Renal cortex interstitium (tissue), 11 donors: Measurements from ENCODE around the gene RXFP4. TPM values are rescaled to one million over a fixed set of nuclear protein-coding genes. Genes with fewer than 3 reads are reported as not detected.

Experiments
- DNase-seq, 11 donors: peaks; one replicate each; pipeline ENCODE4 v3.0.0-alpha.2; 2013; ENCODE audit warnings: low read depth in 9 of 11, low spot score in 4 of 11; ENCODE audit errors: extremely low read depth in 1 of 11
- polyA plus RNA-seq, 3 donors: library from polyadenylated mRNA; unstranded; fragments of 120-200 nt; gene quantifications; one replicate each; pipeline ENCODE4 v1.2.1, GENCODE V29; 2013; ENCODE audit not compliant: insufficient read length in 3 of 3

RXFP4 gene
- polyA plus RNA-seq, 3 donors, result 0.09 to 0.25 TPM; not detected in 1

- no peak for DNase-seq
These were observed 48.7 kb downstream of the RXFP4 start for GRCh38 chr1:155990005-155990739.

Other genes with a start within 250 kb of the RXFP4 start
- gene GON4L, start 84.4 kb upstream of the RXFP4 start, polyA plus RNA-seq, result 10 to 100 TPM; 46.5 to 64.7 (median 52.0) TPM
- 10 to 100 TPM; 18.0 to 20.0 (median 18.9) TPM for gene SYT11, start 82.1 kb upstream of the RXFP4 start, polyA plus RNA-seq
- 10 to 100 TPM; 49.2 to 56.8 (median 50.6) TPM for gene RIT1, start 30.3 kb upstream of the RXFP4 start, polyA plus RNA-seq
- gene KHDC4, start 7.2 kb upstream of the RXFP4 start, polyA plus RNA-seq, result 10 to 100 TPM; 48.4 to 81.3 (median 52.5) TPM
- gene ARHGEF2, start 36.9 kb downstream of the RXFP4 start, polyA plus RNA-seq, result 10 to 100 TPM; 75.4 to 82.0 (median 77.6) TPM
- gene SSR2, start 79.3 kb downstream of the RXFP4 start, polyA plus RNA-seq, result 100 to 1,000 TPM; 351 to 415 (median 404) TPM
- gene UBQLN4, start 112.2 kb downstream of the RXFP4 start, polyA plus RNA-seq, result 10 to 100 TPM; 53.3 to 57.8 (median 53.7) TPM
- 10 to 100 TPM; 51.4 to 65.5 (median 58.1) TPM for gene LAMTOR2, start 113.1 kb downstream of the RXFP4 start, polyA plus RNA-seq
- gene RAB25, start 119.5 kb downstream of the RXFP4 start, polyA plus RNA-seq, result 10 to 100 TPM; 46.2 to 67.0 (median 47.6) TPM
- 10 to 100 TPM; 42.4 to 54.4 (median 48.0) TPM for gene MEX3A, start 140.8 kb downstream of the RXFP4 start, polyA plus RNA-seq
- 100 to 1,000 TPM in 1 of 3 donors, 10 to 100 TPM in 2; 67.7 to 140 (median 93.9) TPM for gene LMNA, start 173.1 kb downstream of the RXFP4 start, polyA plus RNA-seq
- gene SEMA4A, start 211.9 kb downstream of the RXFP4 start, polyA plus RNA-seq, result 10 to 100 TPM; 16.6 to 27.8 (median 18.4) TPM